ENCODE results near the gene FAM174B.

Gene FAM174B

GRCh38 chr15:92655178-92655995, at the start of gene FAM174B:
Gene FAM174B, minus strand, starts transcription at chr15:92655775.
- no peak for DNase-seq (ENCODE audit: low spot score)

- no peak for DNase-seq (ENCODE audit: low spot score)
Measured at GRCh38 chr15:92696096-92696495, 40.5 kb upstream of the FAM174B start.

- peak; percentile 46 for DNase-seq (ENCODE audit: low spot score)
Measured at GRCh38 chr15:92693691-92694331, 38.2 kb upstream of the FAM174B start.

GRCh38 chr15:92690395-92690794, 34.8 kb upstream of the FAM174B start:
- no peak for DNase-seq (ENCODE audit: low spot score)

GRCh38 chr15:92687746-92688145, 32.2 kb upstream of the FAM174B start:
- DNase-seq (ENCODE audit: low spot score): no peak

- no peak for DNase-seq (ENCODE audit: low spot score)
Measured at GRCh38 chr15:92687195-92687602, 31.6 kb upstream of the FAM174B start.

GRCh38 chr15:92683511-92683834, 27.9 kb upstream of the FAM174B start:
- DNase-seq (ENCODE audit: low spot score): peak; percentile 51

- no peak for DNase-seq (ENCODE audit: low spot score)
Measured at GRCh38 chr15:92682741-92683510, 27.4 kb upstream of the FAM174B start.

- DNase-seq (ENCODE audit: low spot score): no peak
Measured at GRCh38 chr15:92681141-92681631, 25.6 kb upstream of the FAM174B start.

- DNase-seq (ENCODE audit: low spot score): no peak
Measured at GRCh38 chr15:92677999-92678398, 22.4 kb upstream of the FAM174B start.

GRCh38 chr15:92676561-92676960, 21.0 kb upstream of the FAM174B start:
- DNase-seq (ENCODE audit: low spot score): no peak

- no peak for DNase-seq (ENCODE audit: low spot score)
Measured at GRCh38 chr15:92675485-92675884, 19.9 kb upstream of the FAM174B start.

- DNase-seq (ENCODE audit: low spot score): no peak
Measured at GRCh38 chr15:92674347-92674746, 18.8 kb upstream of the FAM174B start.

GRCh38 chr15:92672102-92672501, 16.5 kb upstream of the FAM174B start:
- no peak for DNase-seq (ENCODE audit: low spot score)

- no peak for DNase-seq (ENCODE audit: low spot score)
Measured at GRCh38 chr15:92671406-92671805, 15.8 kb upstream of the FAM174B start.

- DNase-seq (ENCODE audit: low spot score): no peak
Measured at GRCh38 chr15:92670621-92671020, 15.0 kb upstream of the FAM174B start.

- DNase-seq (ENCODE audit: low spot score): no peak
Measured at GRCh38 chr15:92669432-92669831, 13.9 kb upstream of the FAM174B start.

GRCh38 chr15:92668620-92669019, 13.0 kb upstream of the FAM174B start:
- DNase-seq (ENCODE audit: low spot score): no peak

- no peak for DNase-seq (ENCODE audit: low spot score)
Measured at GRCh38 chr15:92667970-92668485, 12.5 kb upstream of the FAM174B start.

GRCh38 chr15:92667287-92667904, 11.8 kb upstream of the FAM174B start:
- no peak for DNase-seq (ENCODE audit: low spot score)

- DNase-seq (ENCODE audit: low spot score): no peak
Measured at GRCh38 chr15:92666780-92667179, 11.2 kb upstream of the FAM174B start.

- DNase-seq (ENCODE audit: low spot score): no peak
Measured at GRCh38 chr15:92665100-92665555, 9.6 kb upstream of the FAM174B start.
